Epithelial cell of esophagus (primary cell): ENCODE measurements around the gene UBA52.
"Not testable (repeated sequence)": the region's sequence is repeated elsewhere in the genome, so short reads cannot be mapped to it uniquely, and the experiment has no call there.

Experiments used
- DNase-seq: peaks from one replicate; pipeline ENCODE4 v3.0.0; 2010; ENCODE audit warnings: low read depth
- H3K4me3 ChIP-seq: 2 replicates; pipeline ENCODE4 v1.5.1; 2011; ENCODE audit warnings: mild to moderate bottlenecking, low read length, control low read depth
- TF ChIP-seq, protein P1 (sequence below): IDR thresholded peaks from 2 replicates; pipeline ENCODE4 v1.5.1; 2011; ENCODE audit warnings: low read depth, mild to moderate bottlenecking, low read length, control low read depth, inconsistent platforms; ENCODE audit not compliant: insufficient read depth; ENCODE audit errors: missing control alignments

The UBA52 gene

GRCh38 chr19:18587962-18588610, 16.4 kb downstream of the UBA52 start:
- no peak for DNase-seq
- H3K4me3 ChIP-seq, result peak overlapping the region; percentile 71
- TF ChIP-seq, protein P1, sequence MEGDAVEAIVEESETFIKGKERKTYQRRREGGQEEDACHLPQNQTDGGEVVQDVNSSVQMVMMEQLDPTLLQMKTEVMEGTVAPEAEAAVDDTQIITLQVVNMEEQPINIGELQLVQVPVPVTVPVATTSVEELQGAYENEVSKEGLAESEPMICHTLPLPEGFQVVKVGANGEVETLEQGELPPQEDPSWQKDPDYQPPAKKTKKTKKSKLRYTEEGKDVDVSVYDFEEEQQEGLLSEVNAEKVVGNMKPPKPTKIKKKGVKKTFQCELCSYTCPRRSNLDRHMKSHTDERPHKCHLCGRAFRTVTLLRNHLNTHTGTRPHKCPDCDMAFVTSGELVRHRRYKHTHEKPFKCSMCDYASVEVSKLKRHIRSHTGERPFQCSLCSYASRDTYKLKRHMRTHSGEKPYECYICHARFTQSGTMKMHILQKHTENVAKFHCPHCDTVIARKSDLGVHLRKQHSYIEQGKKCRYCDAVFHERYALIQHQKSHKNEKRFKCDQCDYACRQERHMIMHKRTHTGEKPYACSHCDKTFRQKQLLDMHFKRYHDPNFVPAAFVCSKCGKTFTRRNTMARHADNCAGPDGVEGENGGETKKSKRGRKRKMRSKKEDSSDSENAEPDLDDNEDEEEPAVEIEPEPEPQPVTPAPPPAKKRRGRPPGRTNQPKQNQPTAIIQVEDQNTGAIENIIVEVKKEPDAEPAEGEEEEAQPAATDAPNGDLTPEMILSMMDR, result no peak

DNA sequence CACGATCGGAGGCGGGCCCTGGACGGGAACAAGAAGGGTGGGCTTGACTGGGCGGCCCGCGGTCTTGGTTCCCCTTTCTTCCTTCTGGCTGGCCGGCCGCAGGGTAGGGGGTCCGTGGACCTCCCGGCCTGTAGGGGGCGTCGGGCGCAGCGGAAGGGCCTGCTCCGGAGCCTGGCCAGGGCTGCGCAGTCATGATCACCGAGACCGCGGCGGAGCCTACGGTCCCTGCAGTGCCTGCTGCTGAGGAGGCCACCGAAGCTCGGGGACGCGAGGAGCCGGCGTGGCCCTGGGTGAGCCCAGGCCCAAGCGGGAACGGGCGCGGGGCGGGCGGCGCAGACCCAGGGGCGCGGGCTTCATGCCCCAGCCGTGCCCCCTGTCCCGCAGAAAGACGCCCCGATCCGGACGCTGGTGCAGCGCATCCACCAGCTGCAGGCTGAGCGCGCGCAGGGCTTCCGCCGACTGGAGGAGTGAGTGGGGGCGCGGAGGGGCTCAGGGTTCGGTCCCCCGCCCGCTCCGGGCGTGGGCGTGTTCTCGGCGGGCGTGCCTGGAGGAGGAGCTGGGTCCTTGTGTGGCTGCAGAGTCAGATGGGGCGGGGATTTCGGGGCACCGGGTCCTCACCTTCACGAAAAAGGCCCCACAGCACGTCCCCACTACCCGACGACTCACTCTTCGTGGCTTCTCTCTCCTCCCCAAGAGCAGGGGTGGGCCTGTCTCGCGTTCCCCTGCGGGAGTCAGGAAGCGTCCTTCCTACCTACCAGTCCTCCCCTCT, 17.1 kb downstream of the UBA52 start, which contains the start of gene REX1BD:
TSS of gene REX1BD (plus strand) at position 188 of the 769 bp plus-strand sequence. CDS start at position 192, 4 bp downstream.
- peak; percentile 75 for DNase-seq
- peak within 1 kb of the TSS; percentile 71 for H3K4me3 ChIP-seq
- TF ChIP-seq, protein P1, result peak; percentile 67

DNA sequence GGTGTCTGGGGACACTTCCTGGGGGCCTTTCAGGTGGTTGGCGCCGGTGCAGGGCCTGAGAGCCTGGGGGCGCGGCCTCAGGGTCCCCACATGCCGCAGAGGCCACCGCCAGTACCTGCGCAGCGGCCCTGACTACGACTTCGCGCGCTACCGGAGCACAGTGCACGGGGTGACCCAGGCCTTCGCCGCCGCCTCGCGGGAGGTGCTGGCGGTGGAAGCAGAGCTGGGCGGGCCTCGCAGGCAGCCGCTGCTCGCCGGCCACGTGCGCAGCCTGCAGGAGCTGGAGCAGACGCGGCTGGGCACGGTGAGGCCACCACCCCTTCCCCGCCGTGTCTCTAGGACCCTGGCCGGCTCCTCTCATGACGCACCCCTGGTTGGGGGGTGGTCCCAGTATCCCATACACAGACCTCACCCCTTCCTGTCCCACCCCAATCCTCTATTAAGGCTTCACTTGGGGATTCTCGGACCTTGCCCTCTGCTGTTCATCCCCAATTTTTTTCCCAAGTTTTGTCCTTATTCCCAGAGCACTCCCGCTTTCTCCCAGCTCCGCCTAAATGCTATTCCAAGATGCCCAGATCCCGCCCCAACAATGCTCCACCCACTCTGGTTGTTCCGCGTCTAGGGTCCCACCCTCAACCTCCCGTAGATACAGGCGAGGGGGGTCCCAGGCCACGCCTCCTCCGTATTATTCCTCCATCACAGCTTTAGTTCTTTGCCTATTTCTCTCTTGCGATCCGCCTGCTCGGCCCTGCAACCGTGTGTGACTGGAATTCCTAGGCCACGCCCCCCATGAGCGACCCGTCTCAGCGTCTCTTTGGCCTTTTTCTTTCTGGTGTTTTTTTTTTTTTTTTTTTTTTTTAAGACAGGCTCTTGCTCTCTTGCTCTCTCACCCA, 18.0 kb downstream of the UBA52 start:
- peak; percentile 78 for DNase-seq
- TF ChIP-seq, protein P1, result no peak
- peak overlapping the region; percentile 71 for H3K4me3 ChIP-seq

DNA sequence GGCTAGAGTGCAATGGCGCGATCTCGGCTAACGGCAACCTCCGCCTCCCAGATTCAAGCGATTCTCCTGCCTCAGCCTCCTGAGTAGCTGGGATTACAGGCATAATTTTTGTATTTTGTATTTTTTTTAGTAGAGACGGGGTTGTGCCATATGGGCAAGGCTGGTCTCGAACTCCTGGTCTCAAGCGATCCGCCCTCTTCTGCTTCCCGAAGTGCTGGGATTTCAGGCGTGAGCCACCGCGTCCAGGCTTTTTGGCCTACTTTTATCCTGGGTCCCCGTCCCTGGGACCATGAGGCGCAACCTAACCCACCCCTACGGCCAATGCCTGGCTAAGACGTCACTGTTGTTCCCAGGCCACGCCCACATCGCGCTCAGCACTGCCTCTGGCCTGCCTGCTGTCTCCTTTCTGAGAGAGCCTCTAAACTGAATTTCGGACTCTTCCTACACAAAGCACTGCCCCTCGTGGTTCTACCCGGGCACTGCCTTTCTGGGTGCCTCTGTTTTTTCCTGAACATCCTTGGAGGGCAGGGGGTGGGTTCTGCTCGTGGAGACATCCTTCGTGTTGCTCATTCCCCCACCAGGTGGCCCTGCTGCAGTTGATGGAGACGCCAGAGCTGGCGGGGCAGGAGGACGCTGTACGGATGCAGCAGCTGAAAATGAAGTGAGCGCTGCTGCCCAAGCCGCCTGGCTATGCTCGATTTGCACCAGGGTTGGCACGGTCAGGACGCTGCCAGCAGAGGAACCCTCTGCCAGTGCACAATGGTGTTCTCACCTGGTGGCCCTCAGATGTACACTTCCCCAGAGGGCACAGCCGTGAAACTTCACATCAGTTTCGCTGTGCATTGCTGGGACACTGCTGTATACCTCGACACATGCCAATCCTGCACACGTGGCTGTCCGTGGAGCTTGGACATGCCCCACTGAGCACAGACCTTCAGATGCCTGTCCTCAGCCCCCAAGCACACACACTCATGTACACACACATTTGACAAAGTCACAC, 18.9 kb downstream of the UBA52 start:
- TF ChIP-seq, protein P1, result peak; percentile 63
- peak; percentile 90 for DNase-seq
- peak overlapping the region; percentile 71 for H3K4me3 ChIP-seq

DNA sequence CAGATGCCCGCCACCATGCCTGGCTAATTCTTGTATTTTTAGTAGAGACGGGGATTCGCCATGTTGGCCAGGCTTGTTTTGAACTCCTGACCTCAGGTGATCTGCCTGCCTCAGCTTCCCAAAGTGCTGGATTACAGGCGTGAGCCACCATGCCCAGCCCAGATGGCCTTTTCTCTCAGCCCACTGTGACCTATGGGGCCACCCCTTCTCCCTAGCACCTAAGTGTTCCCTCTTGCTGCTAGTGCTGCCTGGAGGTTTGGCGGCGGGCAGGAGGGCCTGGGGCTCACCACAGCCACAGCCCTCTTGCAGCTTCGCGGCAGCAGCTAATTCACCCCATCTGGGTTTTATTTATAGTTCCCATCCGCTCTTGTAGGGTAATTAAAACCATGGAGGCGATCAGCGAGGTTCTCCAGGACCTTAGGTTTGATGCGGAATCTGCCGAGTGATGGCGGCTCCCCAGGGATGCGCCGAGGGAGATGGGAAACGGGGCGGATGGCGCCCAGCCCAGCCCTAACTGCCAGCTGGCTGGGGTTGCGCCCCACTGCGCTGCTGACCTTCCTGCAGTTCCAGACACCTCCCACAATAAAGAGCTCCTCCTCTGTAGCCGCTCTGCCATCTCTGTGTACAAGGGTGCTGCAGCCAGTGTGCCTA, 20.2 kb downstream of the UBA52 start:
- TF ChIP-seq, protein P1, result no peak
- H3K4me3 ChIP-seq, result no peak overlapping the region
- no peak for DNase-seq

DNA sequence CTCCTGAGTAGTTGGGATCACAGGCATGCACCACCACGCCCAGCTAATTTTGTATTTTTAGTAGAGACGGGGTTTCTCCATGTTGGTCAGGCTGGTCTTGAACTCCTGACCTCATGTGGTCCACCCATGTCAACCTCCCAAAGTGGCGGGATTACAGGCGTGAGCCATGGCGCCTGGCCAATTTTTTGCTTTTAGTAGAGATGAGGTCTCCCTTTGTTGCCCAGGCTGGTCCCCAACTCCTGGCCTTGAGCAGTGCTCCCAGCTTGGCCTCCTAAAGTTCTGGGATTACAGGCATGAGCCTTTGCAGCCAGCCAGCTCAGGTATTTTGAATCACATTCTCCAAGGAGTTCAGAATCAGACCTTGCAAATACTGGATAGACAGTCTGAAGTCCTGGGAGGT, 21.1 kb downstream of the UBA52 start:
- not testable (repeated sequence) for H3K4me3 ChIP-seq, DNase-seq
